GM21576 (cell line): ENCODE results near the gene PATL2.
"Not testable (repeated sequence)": the region's sequence is repeated elsewhere in the genome, so short reads cannot be mapped to it uniquely, and the experiment has no call there.

Experiments
- ATAC-seq: cut with Tn5 transposase; IDR thresholded peaks from one replicate; pipeline ENCODE4 v1.9.1; 2021; ENCODE audit warnings: mild to moderate bottlenecking, moderate library complexity; ENCODE audit not compliant: unreplicated experiment

PATL2 gene

DNA sequence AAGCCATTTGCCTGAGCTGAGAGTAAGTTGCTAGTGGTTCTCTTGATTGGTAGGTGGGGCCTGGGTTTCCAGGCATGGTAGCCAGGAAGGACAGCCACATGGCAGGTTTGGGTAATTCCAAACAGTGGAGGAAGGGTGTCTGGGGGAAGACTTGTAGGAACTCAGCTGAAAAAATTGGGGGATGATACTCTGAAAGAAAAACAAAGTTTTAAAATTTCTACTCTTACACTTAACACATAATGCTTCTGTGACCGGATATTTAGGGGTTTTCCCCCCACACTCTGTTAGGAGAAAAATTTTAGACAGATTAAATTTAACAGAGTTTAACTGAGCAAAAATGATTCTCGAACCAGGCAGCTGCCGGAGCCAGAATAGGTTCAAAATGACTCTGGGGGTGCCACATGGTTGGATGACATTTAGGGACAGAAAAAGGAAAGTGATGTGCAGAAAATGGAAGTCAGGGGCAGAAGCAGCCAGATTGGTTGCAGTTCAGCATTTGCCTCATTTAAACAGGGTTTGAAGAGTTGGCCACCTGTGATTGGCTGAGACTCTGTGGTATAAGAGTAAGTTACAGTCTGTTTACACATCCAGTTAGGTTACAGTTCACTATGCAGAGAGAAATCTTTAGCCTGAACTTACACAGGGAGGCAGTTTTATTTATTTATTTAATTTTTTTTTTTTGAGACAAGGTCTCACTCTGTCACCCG is 8.3 kb upstream of the PATL2 start:
- ATAC-seq, result peak; percentile 50

- no peak for ATAC-seq
Observed at GRCh38 chr15:44718927-44719292, 7.8 kb upstream of the PATL2 start.

- no peak for ATAC-seq
Observed at GRCh38 chr15:44718180-44718926, 7.2 kb upstream of the PATL2 start.

GRCh38 chr15:44716983-44717602 is 6.0 kb upstream of the PATL2 start:
- ATAC-seq, result no peak

GRCh38 chr15:44715797-44716334 is 4.7 kb upstream of the PATL2 start:
- no peak for ATAC-seq

- ATAC-seq, result no peak
Observed at GRCh38 chr15:44715142-44715796, 4.1 kb upstream of the PATL2 start.

DNA sequence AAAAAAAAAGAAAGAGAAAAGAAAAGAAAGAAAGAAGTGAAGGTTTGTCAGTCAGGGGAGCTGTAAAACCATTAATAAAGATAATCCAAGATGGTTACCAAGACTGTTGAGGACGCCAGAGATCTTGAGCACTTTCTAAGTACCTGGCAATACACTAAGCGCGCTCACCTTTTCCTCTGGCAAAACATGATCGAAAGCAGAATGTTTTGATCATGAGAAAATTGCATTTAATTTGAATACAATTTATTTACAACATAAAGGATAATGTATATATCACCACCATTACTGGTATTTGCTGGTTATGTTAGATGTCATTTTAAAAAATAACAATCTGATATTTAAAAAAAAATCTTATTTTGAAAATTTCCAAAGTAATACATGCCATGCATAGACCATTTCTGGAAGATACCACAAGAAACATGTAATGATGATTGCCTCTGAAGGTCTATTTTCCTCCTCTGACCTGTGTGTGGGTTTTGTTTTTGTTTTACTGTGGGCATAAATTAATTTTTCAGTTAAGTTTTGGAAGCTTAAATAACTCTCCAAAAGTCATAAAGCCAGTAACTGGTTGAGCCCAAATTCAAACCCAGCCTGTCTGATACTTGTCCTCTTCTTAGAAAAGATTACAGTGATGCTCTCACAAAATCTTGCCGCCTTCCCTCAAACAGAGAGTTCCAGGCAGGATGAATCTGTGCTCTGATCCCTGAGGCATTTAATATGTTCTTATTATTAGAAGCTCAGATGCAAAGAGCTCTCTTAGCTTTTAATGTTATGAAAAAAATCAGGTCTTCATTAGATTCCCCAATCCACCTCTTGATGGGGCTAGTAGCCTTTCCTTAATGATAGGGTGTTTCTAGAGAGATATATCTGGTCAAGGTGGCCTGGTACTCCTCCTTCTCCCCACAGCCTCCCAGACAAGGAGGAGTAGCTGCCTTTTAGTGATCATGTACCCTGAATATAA is 2.2 kb upstream of the PATL2 start:
- no peak for ATAC-seq

GRCh38 chr15:44712346-44713005 is 1.4 kb upstream of the PATL2 start:
- no peak for ATAC-seq

GRCh38 chr15:44711743-44712345 is 721 bp upstream of the PATL2 start:
- ATAC-seq, result peak; percentile 11

- ATAC-seq, result peak; percentile 32
Observed at GRCh38 chr15:44710236-44711095, 657 bp downstream of the PATL2 start.

GRCh38 chr15:44706946-44707636 is 4.0 kb downstream of the PATL2 start:
- no peak for ATAC-seq

- no peak for ATAC-seq
Observed at GRCh38 chr15:44706401-44706800, 4.7 kb downstream of the PATL2 start.

DNA sequence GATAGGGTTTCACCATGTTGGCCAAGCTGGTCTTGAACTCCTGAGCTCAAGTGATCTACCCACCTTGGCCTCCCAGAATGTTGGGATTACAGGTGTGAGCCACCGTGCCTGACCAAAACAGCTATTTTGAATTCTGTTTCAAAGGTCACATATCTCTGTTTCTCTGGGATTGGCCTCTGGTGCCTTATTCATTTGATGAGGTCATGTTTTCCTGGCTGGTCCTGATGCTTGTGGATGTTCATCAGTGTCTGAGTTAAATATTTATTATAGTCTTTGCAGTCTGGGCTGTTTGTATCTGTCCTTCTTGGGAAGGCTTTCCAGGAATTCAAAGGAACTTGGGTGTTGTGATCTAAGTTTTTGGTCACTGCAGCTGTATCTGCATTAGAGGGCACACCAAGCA is 5.1 kb downstream of the PATL2 start:
- no peak for ATAC-seq

DNA sequence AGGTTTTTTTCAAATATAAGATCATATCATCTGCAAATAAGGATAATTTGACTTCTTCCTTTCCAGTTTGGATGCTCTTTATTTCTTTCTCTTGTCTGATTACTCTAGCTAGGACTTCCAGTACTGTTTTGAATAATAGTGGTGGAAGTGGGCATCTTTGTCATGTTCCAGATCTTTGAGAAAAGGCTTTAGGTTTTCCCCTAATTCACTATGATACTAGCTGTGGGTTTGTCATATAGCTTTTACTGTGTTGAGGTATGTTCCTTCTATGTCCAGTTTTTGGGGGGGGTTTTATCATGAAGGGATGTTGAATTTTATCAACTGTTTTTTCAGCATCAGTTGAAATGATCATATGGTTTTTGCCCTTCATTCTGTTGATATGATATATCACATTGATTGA is 10.4 kb downstream of the PATL2 start:
- ATAC-seq, result not testable (repeated sequence)

- ATAC-seq, result no peak
Observed at GRCh38 chr15:44698641-44699040, 12.5 kb downstream of the PATL2 start.

DNA sequence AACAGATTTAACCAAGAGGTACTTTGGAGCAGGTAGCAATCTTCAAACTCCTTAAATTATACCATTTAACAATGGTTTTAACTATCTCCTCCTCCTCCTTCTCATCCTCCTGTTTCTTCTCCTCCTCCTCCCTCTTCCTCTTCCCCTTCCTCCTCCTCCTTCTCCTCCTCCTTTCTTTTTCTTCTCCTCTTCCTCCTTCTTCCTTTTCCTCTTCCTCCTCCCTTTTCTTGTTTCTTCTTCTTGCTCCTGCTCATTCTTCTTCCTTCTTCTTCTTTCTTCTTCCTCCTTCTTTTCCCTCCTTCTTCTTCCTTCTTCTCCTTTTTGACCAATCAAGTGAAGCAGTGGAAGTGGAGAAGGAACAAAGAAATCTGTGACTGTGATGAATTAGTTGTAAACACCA is 14.1 kb downstream of the PATL2 start:
- no peak for ATAC-seq

- ATAC-seq, result no peak
Observed at GRCh38 chr15:44695294-44695693, 15.8 kb downstream of the PATL2 start.

- ATAC-seq, result no peak
Observed at GRCh38 chr15:44694416-44694815, 16.7 kb downstream of the PATL2 start.
